Thoracic aorta (tissue), 2 donors: ENCODE measurements around the gene TACC2. TPM values are rescaled to one million over a fixed set of nuclear protein-coding genes. Genes with fewer than 3 reads are reported as not detected.

Source experiments
- ATAC-seq: fragments of 150-250 bp; one replicate; pipeline ENCODE4 v1.8.0; 2017; ENCODE audit warnings: low read depth; ENCODE audit not compliant: insufficient number of reproducible peaks, low FRiP score
- DNase-seq: peaks from one replicate; pipeline ENCODE4 v3.0.0-alpha.2; 2020; ENCODE audit warnings: low spot score
- H3K27ac ChIP-seq, 2 donors: fragments of 200-600 bp; sonication (generic); 1 replicate in 1 of 2; 2 replicates in 1 of 2; pipeline ENCODE4 v1.5.1; 2016; ENCODE audit warnings: mild to moderate bottlenecking in 2 of 2, moderate library complexity in 2 of 2
- H3K27me3 ChIP-seq: fragments of 200-600 bp; sonication (generic); replicated peaks from 2 replicates; pipeline ENCODE4 v1.6.0; 2016; ENCODE audit warnings: mild to moderate bottlenecking; ENCODE audit not compliant: insufficient read depth
- H3K36me3 ChIP-seq: fragments of 200-600 bp; sonication (generic); one replicate; pipeline ENCODE4 v1.5.1; 2016
- H3K4me1 ChIP-seq, 2 donors: fragments of 200-600 bp; sonication (generic); 1 replicate in 1 of 2; 2 replicates in 1 of 2; pipeline versions ENCODE4 v1.5.1 to v1.6.0; 2016; ENCODE audit warnings: low read depth in 2 of 2, mild to moderate bottlenecking in 1 of 2; ENCODE audit not compliant: control insufficient read depth in 1 of 2
- H3K4me3 ChIP-seq: fragments of 200-600 bp; sonication (generic); 2 replicates; pipeline ENCODE4 v1.5.1; 2016; ENCODE audit warnings: mild to moderate bottlenecking
- H3K9me3 ChIP-seq: fragments of 200-600 bp; sonication (generic); 2 replicates; pipeline ENCODE4 v1.5.1; 2016
- CTCF ChIP-seq: fragments of 200-600 bp; sonication (generic); IDR thresholded peaks from one replicate; pipeline ENCODE4 v1.5.1; 2019; ENCODE audit warnings: antibody characterized with exemption
- total RNA-seq, 2 donors: library from RNA; depleted of rRNA; stranded (reverse); fragments of >200 nt; gene quantifications; one replicate each; pipeline versions ENCODE4 v1.1.0 to v1.2.3, GENCODE V29; 2016

TACC2 gene
- total RNA-seq, 2 donors from 2014 or later, result 52.1 to 71.0 TPM

GRCh38 chr10:121999301-121999700 is 10.3 kb downstream of the TACC2 start:
- H3K9me3 ChIP-seq, result peaks cover 9% of the 10 kb centered on the region
- no peak for ATAC-seq
- DNase-seq, result no peak
- no peaks in the 10 kb centered on the region for H3K27me3 ChIP-seq
- no peak overlapping the region for H3K4me3 ChIP-seq
- no peak for TF ChIP-seq CTCF
- no peaks in the 10 kb centered on the region for H3K36me3 ChIP-seq
- peak overlapping the region; percentile 94 for H3K27ac ChIP-seq
- H3K4me1 ChIP-seq, result peaks cover 6 to 44% of the 10 kb centered on the region in 2 donors

GRCh38 chr10:122001698-122002097 is 12.7 kb downstream of the TACC2 start:
- H3K27ac ChIP-seq, result no peak overlapping the region
- no peak overlapping the region for H3K4me3 ChIP-seq
- DNase-seq (no peak), ATAC-seq (no peak)
- H3K9me3 ChIP-seq, result peaks cover 9% of the 10 kb centered on the region
- no peaks in the 10 kb centered on the region for H3K27me3 ChIP-seq
- H3K4me1 ChIP-seq, result peaks cover 0 to 26% of the 10 kb centered on the region in 2 donors
- no peak for TF ChIP-seq CTCF
- no peaks in the 10 kb centered on the region for H3K36me3 ChIP-seq

GRCh38 chr10:122007415-122007814 is 18.5 kb downstream of the TACC2 start:
- H3K27me3 ChIP-seq, result no peaks in the 10 kb centered on the region
- H3K9me3 ChIP-seq, result peaks cover under 1% of the 10 kb centered on the region
- ATAC-seq, result no peak
- no peak for TF ChIP-seq CTCF
- no peak overlapping the region for H3K4me3 ChIP-seq
- no peaks in the 10 kb centered on the region for H3K36me3 ChIP-seq
- H3K4me1 ChIP-seq, result peaks cover 7 to 23% of the 10 kb centered on the region in 2 donors
- DNase-seq, result no peak
- H3K27ac ChIP-seq, result no peak overlapping the region

GRCh38 chr10:122010405-122011050 is 21.6 kb downstream of the TACC2 start:
- Histone ChIP-seq H3K9me3 (no peaks in the 10 kb centered on the region), H3K27me3 (no peaks in the 10 kb centered on the region), H3K4me1 (peaks cover 12 to 41% of the 10 kb centered on the region in 2 donors), H3K4me3 (no peak overlapping the region), H3K36me3 (no peaks in the 10 kb centered on the region), H3K27ac (peak overlapping the region; percentile 28 to 39)
- no peak for ATAC-seq
- DNase-seq, result no peak
- TF ChIP-seq CTCF, result no peak

- H3K4me3 ChIP-seq, result no peak overlapping the region
- peaks cover 12 to 41% of the 10 kb centered on the region in 2 donors for H3K4me1 ChIP-seq
- no peaks in the 10 kb centered on the region for H3K27me3 ChIP-seq
- no peaks in the 10 kb centered on the region for H3K9me3 ChIP-seq
- peak overlapping the region; percentile 33 to 51 for H3K27ac ChIP-seq
- DNase-seq, result no peak
- no peaks in the 10 kb centered on the region for H3K36me3 ChIP-seq
- no peak for TF ChIP-seq CTCF
- ATAC-seq, result no peak
Observed at GRCh38 chr10:122012731-122013130, 23.8 kb downstream of the TACC2 start.
